Right atrium auricular region (tissue), 2 donors: ENCODE data around the gene PTTG1. TPM values are rescaled to one million over a fixed set of nuclear protein-coding genes. Genes with fewer than 3 reads are reported as not detected.

Source experiments
- DNase-seq: peaks from one replicate; pipeline ENCODE4 v3.0.0-alpha.2; 2019; ENCODE audit warnings: low spot score
- H3K27ac ChIP-seq, 2 donors: fragments of 200-600 bp; sonication (generic); 1 replicate in 1 of 2; 2 replicates in 1 of 2; pipeline ENCODE4 v1.5.1; 2016 to 2019
- H3K27me3 ChIP-seq, 2 donors: fragments of 200-600 bp; sonication (generic); one replicate each; pipeline versions ENCODE4 v1.5.1 to v1.6.0; 2017 to 2019
- H3K36me3 ChIP-seq: fragments of 200-600 bp; sonication (generic); one replicate; pipeline ENCODE4 v1.5.1; 2016
- H3K4me1 ChIP-seq, 2 donors: fragments of 200-600 bp; sonication (generic); one replicate each; pipeline versions ENCODE4 v1.5.1 to v1.6.0; 2017 to 2019
- H3K4me3 ChIP-seq, 2 donors: fragments of 200-600 bp; sonication (generic); 1 replicate in 1 of 2; 2 replicates in 1 of 2; pipeline ENCODE4 v1.5.1; 2017 to 2019; ENCODE audit warnings: mild to moderate bottlenecking in 1 of 2, moderate library complexity in 1 of 2
- H3K9me3 ChIP-seq, 2 donors: fragments of 200-600 bp; sonication (generic); one replicate each; pipeline ENCODE4 v1.5.1; 2019
- total RNA-seq, 2 donors: library from RNA; depleted of rRNA; stranded (reverse); fragments of >200 nt; gene quantifications; one replicate each; pipeline ENCODE4 v1.1.0, GENCODE V29; 2016
- TF ChIP-seq, protein P1 (sequence below), 2 donors: fragments of 200-600 bp; sonication (generic); IDR thresholded peaks; one replicate each; pipeline ENCODE4 v1.5.1; 2019; ENCODE audit warnings: antibody characterized with exemption in 2 of 2

Gene PTTG1
- total RNA-seq, 2 donors from 2014 or later: 4.0 to 5.9 TPM

DNA sequence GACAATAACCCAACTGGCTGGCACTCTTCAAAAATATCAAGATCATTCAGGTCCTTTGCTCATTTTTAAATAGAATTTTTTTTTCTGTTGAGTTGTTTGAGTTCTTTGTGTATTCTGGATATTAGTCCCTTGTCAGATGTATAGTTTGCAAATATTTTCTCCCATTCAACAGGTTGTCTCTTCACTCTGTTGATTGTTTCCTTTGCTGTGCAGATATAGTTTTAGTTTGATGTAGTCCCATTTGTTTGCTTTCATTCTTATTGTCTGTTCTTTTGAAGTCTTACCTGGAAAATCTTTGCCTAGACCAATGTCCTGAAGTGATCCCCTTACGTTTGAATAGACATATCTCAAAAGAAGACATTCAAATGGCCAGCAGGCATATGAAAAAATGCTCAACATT, 22.8 kb downstream of the PTTG1 start:
- Histone ChIP-seq H3K27me3 (no peaks in the 10 kb centered on the region), H3K4me3 (no peak overlapping the region), H3K36me3 (no peaks in the 10 kb centered on the region), H3K27ac (no peak overlapping the region), H3K9me3 (no peaks in the 10 kb centered on the region), H3K4me1 (no peaks in the 10 kb centered on the region)
- TF ChIP-seq, protein P1, sequence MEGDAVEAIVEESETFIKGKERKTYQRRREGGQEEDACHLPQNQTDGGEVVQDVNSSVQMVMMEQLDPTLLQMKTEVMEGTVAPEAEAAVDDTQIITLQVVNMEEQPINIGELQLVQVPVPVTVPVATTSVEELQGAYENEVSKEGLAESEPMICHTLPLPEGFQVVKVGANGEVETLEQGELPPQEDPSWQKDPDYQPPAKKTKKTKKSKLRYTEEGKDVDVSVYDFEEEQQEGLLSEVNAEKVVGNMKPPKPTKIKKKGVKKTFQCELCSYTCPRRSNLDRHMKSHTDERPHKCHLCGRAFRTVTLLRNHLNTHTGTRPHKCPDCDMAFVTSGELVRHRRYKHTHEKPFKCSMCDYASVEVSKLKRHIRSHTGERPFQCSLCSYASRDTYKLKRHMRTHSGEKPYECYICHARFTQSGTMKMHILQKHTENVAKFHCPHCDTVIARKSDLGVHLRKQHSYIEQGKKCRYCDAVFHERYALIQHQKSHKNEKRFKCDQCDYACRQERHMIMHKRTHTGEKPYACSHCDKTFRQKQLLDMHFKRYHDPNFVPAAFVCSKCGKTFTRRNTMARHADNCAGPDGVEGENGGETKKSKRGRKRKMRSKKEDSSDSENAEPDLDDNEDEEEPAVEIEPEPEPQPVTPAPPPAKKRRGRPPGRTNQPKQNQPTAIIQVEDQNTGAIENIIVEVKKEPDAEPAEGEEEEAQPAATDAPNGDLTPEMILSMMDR (IDR thresholded peaks at IDR 0.05): no peak
- DNase-seq: no peak

DNA sequence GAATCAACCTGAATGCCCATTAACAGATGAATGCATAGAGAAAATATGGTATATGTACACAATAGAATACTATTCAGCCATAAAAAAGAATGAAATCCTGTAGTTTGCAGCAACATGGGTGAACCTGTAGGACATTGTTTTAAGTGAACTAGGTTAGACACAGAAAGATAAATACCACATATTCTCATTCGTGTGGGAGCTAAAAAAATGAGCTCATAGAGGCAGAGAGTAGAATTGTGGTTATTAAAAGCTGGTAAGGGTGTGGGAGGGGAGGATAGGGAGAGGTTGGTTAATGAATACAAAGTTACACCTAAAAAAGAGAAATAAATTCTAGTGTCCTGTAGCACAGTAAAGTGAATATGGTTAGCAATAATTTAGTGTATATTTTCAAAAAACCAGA, 23.5 kb downstream of the PTTG1 start:
- no peaks in the 10 kb centered on the region for H3K4me1 ChIP-seq
- H3K27ac ChIP-seq: no peak overlapping the region
- DNase-seq: no peak
- H3K36me3 ChIP-seq: no peaks in the 10 kb centered on the region
- TF ChIP-seq, protein P1 (IDR thresholded peaks at IDR 0.05): no peak
- H3K9me3 ChIP-seq: no peaks in the 10 kb centered on the region
- H3K4me3 ChIP-seq: no peak overlapping the region
- no peaks in the 10 kb centered on the region for H3K27me3 ChIP-seq

DNA sequence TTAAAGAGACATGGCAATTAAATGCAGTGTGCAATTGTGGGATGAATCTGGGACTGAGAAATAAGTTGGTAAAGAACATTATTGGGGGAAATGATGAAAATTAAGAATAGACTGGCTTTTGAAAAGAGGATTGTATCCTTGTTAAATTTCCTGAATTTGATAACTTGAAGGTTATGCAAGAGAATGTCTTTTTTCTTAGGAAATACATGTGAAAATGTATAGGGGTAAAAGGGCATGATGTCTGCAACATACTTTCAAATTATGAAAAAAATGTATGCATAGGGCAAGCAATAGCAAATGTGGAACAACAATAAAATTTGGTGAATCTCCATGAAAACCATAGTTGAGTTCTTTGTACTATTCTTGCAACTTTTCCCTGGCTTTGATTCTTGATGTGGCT, 24.1 kb downstream of the PTTG1 start:
- Histone ChIP-seq H3K27ac (no peak overlapping the region), H3K4me3 (no peak overlapping the region), H3K4me1 (no peaks in the 10 kb centered on the region), H3K36me3 (no peaks in the 10 kb centered on the region), H3K9me3 (no peaks in the 10 kb centered on the region), H3K27me3 (no peaks in the 10 kb centered on the region)
- no peak for DNase-seq
- TF ChIP-seq, protein P1 (IDR thresholded peaks at IDR 0.05): no peak

DNA sequence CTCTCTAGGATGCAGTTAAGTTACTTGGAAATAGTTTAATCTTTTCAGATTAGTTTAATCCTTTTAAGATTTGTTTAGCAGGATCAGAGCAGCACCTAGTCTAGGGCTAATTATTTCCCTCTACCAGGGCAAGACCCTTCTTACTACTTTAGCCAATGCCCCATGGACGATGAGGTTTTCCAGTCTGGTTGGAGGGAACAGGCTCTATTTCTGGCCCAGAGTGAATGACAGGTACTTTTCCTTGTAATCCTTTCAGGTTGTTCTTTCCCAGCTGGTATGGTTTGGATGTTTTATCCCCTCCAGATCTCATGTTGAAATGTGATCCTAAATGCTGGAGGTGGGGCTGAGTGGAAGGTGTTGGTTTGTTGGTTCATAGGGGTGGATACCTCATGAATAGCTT, 27.2 kb downstream of the PTTG1 start:
- Histone ChIP-seq H3K4me3 (no peak overlapping the region), H3K4me1 (peaks cover 0 to 5% of the 10 kb centered on the region in 2 donors), H3K27me3 (no peaks in the 10 kb centered on the region), H3K9me3 (no peaks in the 10 kb centered on the region), H3K36me3 (no peaks in the 10 kb centered on the region), H3K27ac (no peak overlapping the region)
- TF ChIP-seq, protein P1 (IDR thresholded peaks at IDR 0.05): no peak
- no peak for DNase-seq

DNA sequence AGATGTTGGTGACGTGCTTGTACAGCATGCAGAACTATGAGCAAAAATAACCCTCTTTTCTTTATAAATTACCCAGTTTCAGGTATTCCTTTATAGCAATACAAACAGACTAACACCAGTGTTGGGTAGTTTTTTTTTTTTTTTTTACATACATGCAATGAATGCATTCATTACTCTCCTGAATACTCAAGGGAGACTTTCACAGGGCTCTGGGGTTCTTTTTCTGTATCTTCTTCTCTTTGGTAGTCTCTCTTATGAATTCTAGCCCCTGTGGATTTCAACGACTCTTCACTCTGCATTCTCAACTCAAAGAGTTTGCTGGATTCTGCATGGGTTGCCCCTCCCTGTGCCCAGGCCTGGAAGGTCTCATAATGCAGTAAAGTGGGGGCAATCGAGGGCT, 27.8 kb downstream of the PTTG1 start:
- no peak overlapping the region for H3K27ac ChIP-seq
- TF ChIP-seq, protein P1 (IDR thresholded peaks at IDR 0.05): no peak
- H3K36me3 ChIP-seq: no peaks in the 10 kb centered on the region
- DNase-seq: no peak
- no peak overlapping the region for H3K4me3 ChIP-seq
- peaks cover 0 to 5% of the 10 kb centered on the region in 2 donors for H3K4me1 ChIP-seq
- no peaks in the 10 kb centered on the region for H3K9me3 ChIP-seq
- H3K27me3 ChIP-seq: no peaks in the 10 kb centered on the region

DNA sequence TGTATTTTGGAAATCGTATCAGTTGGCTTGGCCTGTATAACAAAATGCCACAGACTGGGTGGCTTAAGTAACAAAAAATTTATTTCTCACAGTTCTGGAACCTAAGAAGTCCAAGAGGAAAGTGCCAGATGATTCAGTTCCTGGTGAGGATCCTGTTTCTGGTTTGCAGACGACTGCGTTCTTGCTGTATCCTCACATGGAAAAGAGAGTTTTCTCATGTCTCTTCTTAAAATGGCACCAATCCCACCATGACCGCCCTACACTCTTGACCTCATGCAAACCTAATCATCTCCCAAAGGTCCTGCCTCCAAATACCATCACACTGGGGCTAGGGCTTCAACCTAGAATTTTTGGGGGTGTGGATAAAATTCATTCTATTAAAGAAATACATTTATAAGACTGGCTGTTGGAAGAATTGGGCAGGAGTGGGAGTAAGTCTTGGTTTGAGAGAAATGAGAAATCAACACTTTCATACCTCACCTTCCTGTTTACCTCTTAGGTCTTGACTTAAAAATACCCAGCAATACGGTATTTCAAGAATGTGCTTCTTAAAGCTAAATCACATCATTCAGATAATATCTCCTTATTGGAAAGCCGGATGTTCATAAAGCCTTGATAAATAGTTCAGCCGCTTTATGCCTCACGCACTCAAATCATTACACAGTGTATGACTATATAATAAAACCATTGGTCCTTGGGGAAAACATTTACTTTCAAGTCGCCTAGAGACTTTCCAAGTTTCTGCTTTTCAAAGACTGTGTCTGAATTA, 28.7 kb downstream of the PTTG1 start:
- Histone ChIP-seq H3K27me3 (no peaks in the 10 kb centered on the region), H3K4me3 (no peak overlapping the region), H3K36me3 (no peaks in the 10 kb centered on the region), H3K27ac (no peak overlapping the region), H3K9me3 (no peaks in the 10 kb centered on the region), H3K4me1 (peaks cover 0 to 5% of the 10 kb centered on the region in 2 donors)
- TF ChIP-seq, protein P1 (IDR thresholded peaks at IDR 0.05): no peak
- DNase-seq: no peak
